ENCODE measurements around the gene ZNF862. TPM values are rescaled to one million over a fixed set of nuclear protein-coding genes. Genes with fewer than 3 reads are reported as not detected.

The ZNF862 gene
- total and polyA plus RNA-seq, 10 of the 15 experiments (the other 5 are each of a cell fraction or from before 2014, with no cell fraction given) = 0.49 to 7.7 (median 3.5) TPM

DNA sequence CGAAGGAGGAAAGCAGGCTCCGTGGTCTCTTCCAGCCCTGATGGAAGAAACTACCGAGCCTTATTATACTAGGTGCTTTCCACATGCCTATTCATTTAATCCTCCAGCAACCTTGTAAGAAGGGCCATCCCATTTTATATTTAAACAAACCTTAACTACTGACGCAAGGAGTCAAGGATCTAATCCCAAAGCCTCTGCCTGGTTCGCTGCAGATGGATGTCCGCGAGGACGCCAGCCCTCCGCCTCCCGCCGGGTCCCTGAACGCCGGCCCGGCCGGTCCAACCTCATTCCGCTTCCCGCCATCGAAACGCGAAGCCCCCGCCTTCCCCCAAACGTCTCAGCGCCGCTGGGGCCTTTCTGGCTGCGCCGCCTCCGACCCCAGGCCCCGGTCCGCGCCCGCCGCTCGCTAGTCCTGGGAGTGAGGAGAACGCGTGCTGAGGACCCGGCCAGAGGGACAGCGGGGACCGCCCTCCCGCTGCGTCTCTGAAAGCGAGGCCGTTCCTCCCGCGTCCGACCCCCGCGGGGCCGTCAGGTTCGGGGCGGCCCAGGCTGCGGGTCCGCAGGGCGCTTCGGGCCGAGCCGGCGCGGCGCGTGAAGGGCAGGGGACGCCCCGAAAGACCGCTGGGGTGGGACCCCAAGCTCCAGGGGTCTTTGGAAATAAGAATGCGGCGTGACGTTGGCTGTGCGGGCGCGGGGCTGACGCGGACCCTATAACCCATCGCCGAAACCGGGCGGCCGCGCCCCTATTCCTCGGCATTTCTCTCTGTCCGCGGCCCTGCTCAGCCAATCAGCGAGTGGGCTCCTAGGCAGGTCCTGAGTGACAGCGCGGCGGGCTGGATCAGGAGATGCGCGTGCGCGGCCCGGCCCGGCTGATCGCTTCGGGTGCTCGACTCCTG is 35.1 kb downstream of the ZNF862 start, which contains the start of gene ATP6V0E2 (continued):
- no peak for TF ChIP-seq WRNIP1 (IDR thresholded peaks at IDR 0.05; ENCODE audit: borderline replicate concordance, low read depth, low read length)
- no peak for TF ChIP-seq SIX5 (IDR thresholded peaks at IDR 0.05; ENCODE audit: low read depth, low read length, severe bottlenecking)
- no peak for TF ChIP-seq NBN (IDR thresholded peaks at IDR 0.05)
- no peak for TF ChIP-seq RFX5 (IDR thresholded peaks at IDR 0.05; ENCODE audit: low read depth, low read length)
- TF ChIP-seq MTA2 (IDR thresholded peaks at IDR 0.05; ENCODE audit: low read depth) = no peak
- no peak for TF ChIP-seq NFYA (IDR thresholded peaks at IDR 0.05; ENCODE audit: borderline replicate concordance, low read depth, low read length)
- TF ChIP-seq ZBED1 (IDR thresholded peaks at IDR 0.05; ENCODE audit: borderline replicate concordance) = no peak
- no peak for TF ChIP-seq MYB (IDR thresholded peaks at IDR 0.05; ENCODE audit: borderline replicate concordance, low read depth, low read length)
- TF ChIP-seq MEF2B (IDR thresholded peaks at IDR 0.05; ENCODE audit: partially characterized antibody, poor library complexity, severe bottlenecking) = no peak
- TF ChIP-seq RAD21 (IDR thresholded peaks at IDR 0.05; ENCODE audit: insufficient read depth, low read depth, low read length) = no peak
- no peak for TF ChIP-seq IRF5 (IDR thresholded peaks at IDR 0.05; ENCODE audit: borderline replicate concordance)
- TF ChIP-seq SREBF2 (IDR thresholded peaks at IDR 0.05; ENCODE audit: low read length) = no peak
- no peak for TF ChIP-seq PAX5 (IDR thresholded peaks at IDR 0.05; ENCODE audit: borderline replicate concordance, low read depth, low read length)
- peak; percentile 72; the same call in 1 of the 2 replicates for TF ChIP-seq NFYB (IDR thresholded peaks at IDR 0.05; ENCODE audit: insufficient read depth, low read depth, low read length)
- TF ChIP-seq FOXM1 (IDR thresholded peaks at IDR 0.05; ENCODE audit: low read depth, low read length) = no peak
- peak; percentile 35; the same call in 1 of the 2 replicates for TF ChIP-seq BACH1 (IDR thresholded peaks at IDR 0.05; ENCODE audit: borderline replicate concordance)
- TF ChIP-seq ZNF217 (IDR thresholded peaks at IDR 0.05) = 0 out of 2 replicates have a peak, but pooled peaks have one; percentile 58
- no peak for TF ChIP-seq SMC3 (IDR thresholded peaks at IDR 0.05; ENCODE audit: borderline replicate concordance, low read length)
- peak; percentile 70 for TF ChIP-seq POLR2A (IDR thresholded peaks at IDR 0.05; ENCODE audit: low read depth, low read length)
- no peak for TF ChIP-seq CBX3 (IDR thresholded peaks at IDR 0.05; ENCODE audit: borderline replicate concordance, low read depth)
- TF ChIP-seq, protein P1, sequence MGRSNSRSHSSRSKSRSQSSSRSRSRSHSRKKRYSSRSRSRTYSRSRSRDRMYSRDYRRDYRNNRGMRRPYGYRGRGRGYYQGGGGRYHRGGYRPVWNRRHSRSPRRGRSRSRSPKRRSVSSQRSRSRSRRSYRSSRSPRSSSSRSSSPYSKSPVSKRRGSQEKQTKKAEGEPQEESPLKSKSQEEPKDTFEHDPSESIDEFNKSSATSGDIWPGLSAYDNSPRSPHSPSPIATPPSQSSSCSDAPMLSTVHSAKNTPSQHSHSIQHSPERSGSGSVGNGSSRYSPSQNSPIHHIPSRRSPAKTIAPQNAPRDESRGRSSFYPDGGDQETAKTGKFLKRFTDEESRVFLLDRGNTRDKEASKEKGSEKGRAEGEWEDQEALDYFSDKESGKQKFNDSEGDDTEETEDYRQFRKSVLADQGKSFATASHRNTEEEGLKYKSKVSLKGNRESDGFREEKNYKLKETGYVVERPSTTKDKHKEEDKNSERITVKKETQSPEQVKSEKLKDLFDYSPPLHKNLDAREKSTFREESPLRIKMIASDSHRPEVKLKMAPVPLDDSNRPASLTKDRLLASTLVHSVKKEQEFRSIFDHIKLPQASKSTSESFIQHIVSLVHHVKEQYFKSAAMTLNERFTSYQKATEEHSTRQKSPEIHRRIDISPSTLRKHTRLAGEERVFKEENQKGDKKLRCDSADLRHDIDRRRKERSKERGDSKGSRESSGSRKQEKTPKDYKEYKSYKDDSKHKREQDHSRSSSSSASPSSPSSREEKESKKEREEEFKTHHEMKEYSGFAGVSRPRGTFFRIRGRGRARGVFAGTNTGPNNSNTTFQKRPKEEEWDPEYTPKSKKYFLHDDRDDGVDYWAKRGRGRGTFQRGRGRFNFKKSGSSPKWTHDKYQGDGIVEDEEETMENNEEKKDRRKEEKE (IDR thresholded peaks at IDR 0.05) = 0 out of 2 replicates have a peak, but pooled peaks have one; percentile 24
- TF ChIP-seq, protein P2, sequence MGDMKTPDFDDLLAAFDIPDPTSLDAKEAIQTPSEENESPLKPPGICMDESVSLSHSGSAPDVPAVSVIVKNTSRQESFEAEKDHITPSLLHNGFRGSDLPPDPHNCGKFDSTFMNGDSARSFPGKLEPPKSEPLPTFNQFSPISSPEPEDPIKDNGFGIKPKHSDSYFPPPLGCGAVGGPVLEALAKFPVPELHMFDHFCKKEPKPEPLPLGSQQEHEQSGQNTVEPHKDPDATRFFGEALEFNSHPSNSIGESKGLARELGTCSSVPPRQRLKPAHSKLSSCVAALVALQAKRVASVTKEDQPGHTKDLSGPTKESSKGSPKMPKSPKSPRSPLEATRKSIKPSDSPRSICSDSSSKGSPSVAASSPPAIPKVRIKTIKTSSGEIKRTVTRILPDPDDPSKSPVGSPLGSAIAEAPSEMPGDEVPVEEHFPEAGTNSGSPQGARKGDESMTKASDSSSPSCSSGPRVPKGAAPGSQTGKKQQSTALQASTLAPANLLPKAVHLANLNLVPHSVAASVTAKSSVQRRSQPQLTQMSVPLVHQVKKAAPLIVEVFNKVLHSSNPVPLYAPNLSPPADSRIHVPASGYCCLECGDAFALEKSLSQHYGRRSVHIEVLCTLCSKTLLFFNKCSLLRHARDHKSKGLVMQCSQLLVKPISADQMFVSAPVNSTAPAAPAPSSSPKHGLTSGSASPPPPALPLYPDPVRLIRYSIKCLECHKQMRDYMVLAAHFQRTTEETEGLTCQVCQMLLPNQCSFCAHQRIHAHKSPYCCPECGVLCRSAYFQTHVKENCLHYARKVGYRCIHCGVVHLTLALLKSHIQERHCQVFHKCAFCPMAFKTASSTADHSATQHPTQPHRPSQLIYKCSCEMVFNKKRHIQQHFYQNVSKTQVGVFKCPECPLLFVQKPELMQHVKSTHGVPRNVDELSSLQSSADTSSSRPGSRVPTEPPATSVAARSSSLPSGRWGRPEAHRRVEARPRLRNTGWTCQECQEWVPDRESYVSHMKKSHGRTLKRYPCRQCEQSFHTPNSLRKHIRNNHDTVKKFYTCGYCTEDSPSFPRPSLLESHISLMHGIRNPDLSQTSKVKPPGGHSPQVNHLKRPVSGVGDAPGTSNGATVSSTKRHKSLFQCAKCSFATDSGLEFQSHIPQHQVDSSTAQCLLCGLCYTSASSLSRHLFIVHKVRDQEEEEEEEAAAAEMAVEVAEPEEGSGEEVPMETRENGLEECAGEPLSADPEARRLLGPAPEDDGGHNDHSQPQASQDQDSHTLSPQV (IDR thresholded peaks at IDR 0.05) = 0 out of 2 replicates have a peak, but pooled peaks have one; percentile 14

Data from GM12878 (cell line).